22Rv1 (cell line): ENCODE results near the gene PANK3.

Experiments used
- H3K27ac ChIP-seq: fragments of 450-650 bp; 2 replicates; pipeline ENCODE4 v1.5.1; 2017
- CTCF ChIP-seq: fragments of 450-650 bp; IDR thresholded peaks from 2 replicates; pipeline ENCODE4 v1.5.1; 2017; ENCODE audit warnings: mild to moderate bottlenecking
- ZFX ChIP-seq: fragments of 450-650 bp; IDR thresholded peaks from 2 replicates; pipeline ENCODE4 v1.6.1; 2017; ENCODE audit warnings: antibody characterized with exemption, borderline replicate concordance

The PANK3 gene

GRCh38 chr5:168529374-168530234, 49.6 kb downstream of the PANK3 start:
- TF ChIP-seq CTCF: no peak
- TF ChIP-seq ZFX: no peak
- peak overlapping the region; percentile 47 for H3K27ac ChIP-seq

GRCh38 chr5:168528521-168529373, 50.4 kb downstream of the PANK3 start, which contains the start of gene FBLL1:
TSS of gene FBLL1 (plus strand) at chr5:168529305. CDS start at chr5:168529505, 200 bp downstream.
- peak within 1 kb of the TSS; percentile 47 for H3K27ac ChIP-seq
- TF ChIP-seq ZFX: no peak
- no peak for TF ChIP-seq CTCF

GRCh38 chr5:168527756-168528295, 51.3 kb downstream of the PANK3 start:
- no peak for TF ChIP-seq ZFX
- no peak for TF ChIP-seq CTCF

GRCh38 chr5:168525856-168526255, 53.3 kb downstream of the PANK3 start:
- H3K27ac ChIP-seq: no peak overlapping the region
- TF ChIP-seq CTCF (no peak), ZFX (no peak)

More at GRCh38 chr5:168527756-168528295, 51.3 kb downstream of the PANK3 start:
- H3K27ac ChIP-seq: no peak overlapping the region

GRCh38 chr5:168513861-168514428, 65.2 kb downstream of the PANK3 start:
- TF ChIP-seq ZFX (no peak), CTCF (no peak)
- no peak overlapping the region for H3K27ac ChIP-seq

- TF ChIP-seq ZFX (no peak), CTCF (no peak)
- H3K27ac ChIP-seq: no peak overlapping the region
These were observed 76.5 kb downstream of the PANK3 start for GRCh38 chr5:168502563-168503237.
